Liver (tissue), 9 donors: ENCODE data around the gene HS3ST4. TPM values are rescaled to one million over a fixed set of nuclear protein-coding genes. Genes with fewer than 3 reads are reported as not detected.

Source experiments
- DNase-seq: peaks from one replicate; pipeline ENCODE4 v3.0.0-alpha.2; 2017; ENCODE audit warnings: low spot score
- H3K27ac ChIP-seq, 2 donors: one replicate each; pipeline ENCODE4 v1.7.0; 2013; ENCODE audit warnings: inconsistent platforms in 2 of 2, low read length in 2 of 2, control low read depth in 1 of 2, low read depth in 1 of 2, mild to moderate bottlenecking in 1 of 2
- H3K27me3 ChIP-seq, 4 donors: one replicate each; pipeline versions ENCODE4 v1.6.1 to v1.7.0; 2013; ENCODE audit warnings: low read length in 3 of 4, inconsistent platforms in 1 of 4, mild to moderate bottlenecking in 1 of 4, moderate library complexity in 1 of 4; ENCODE audit not compliant: control insufficient read depth in 4 of 4, insufficient read depth in 4 of 4
- H3K36me3 ChIP-seq, 4 donors: one replicate each; pipeline versions ENCODE4 v1.6.1 to v1.7.0; 2013; ENCODE audit warnings: low read length in 3 of 4, mild to moderate bottlenecking in 3 of 4, low read depth in 1 of 4, moderate library complexity in 1 of 4; ENCODE audit not compliant: control insufficient read depth in 4 of 4, insufficient read depth in 3 of 4
- H3K4me1 ChIP-seq, 4 donors: one replicate each; pipeline versions ENCODE4 v1.6.1 to v1.7.0; 2013; ENCODE audit warnings: low read length in 3 of 4, mild to moderate bottlenecking in 3 of 4, moderate library complexity in 1 of 4; ENCODE audit not compliant: control insufficient read depth in 4 of 4, insufficient read depth in 4 of 4
- H3K4me3 ChIP-seq, 3 donors: one replicate each; pipeline versions ENCODE4 v1.6.1 to v1.7.0; 2013; ENCODE audit warnings: low read length in 3 of 3, control low read depth in 1 of 3, low read depth in 1 of 3, mild to moderate bottlenecking in 1 of 3
- H3K9ac ChIP-seq, 2 donors: one replicate each; pipeline ENCODE4 v1.7.0; 2013; ENCODE audit warnings: low read length in 2 of 2, mild to moderate bottlenecking in 2 of 2, moderate library complexity in 2 of 2, control low read depth in 1 of 2, low read depth in 1 of 2
- H3K9me3 ChIP-seq, 4 donors: one replicate each; pipeline versions ENCODE4 v1.6.1 to v1.7.0; 2013; ENCODE audit warnings: low read length in 3 of 4; ENCODE audit not compliant: control insufficient read depth in 4 of 4
- ATF3 ChIP-seq: IDR thresholded peaks from 2 replicates; pipeline ENCODE4 v1.6.1; 2016; ENCODE audit warnings: antibody characterized with exemption
- CTCF ChIP-seq: fragments of 150-350 bp; IDR thresholded peaks from 2 replicates; pipeline ENCODE4 v1.5.1; 2017; ENCODE audit warnings: improper control_type of control experiment, low read depth, low read length; ENCODE audit not compliant: missing input control
- EGR1 ChIP-seq, 2 donors: IDR thresholded peaks; 2 replicates each; pipeline ENCODE4 v1.6.1; 2016 to 2018; ENCODE audit warnings: antibody characterized with exemption in 2 of 2, low read depth in 2 of 2
- FOXA1 ChIP-seq: IDR thresholded peaks from 2 replicates; pipeline ENCODE4 v1.6.1; 2016; ENCODE audit warnings: antibody characterized with exemption
- FOXA2 ChIP-seq: IDR thresholded peaks from 2 replicates; pipeline ENCODE4 v1.6.1; 2016; ENCODE audit warnings: antibody characterized with exemption
- GABPA ChIP-seq, 2 donors: IDR thresholded peaks in 1 of 2; conservative IDR thresholded peaks in 1 of 2; 2 replicates each; pipeline ENCODE4 v1.6.1; 2016; ENCODE audit warnings: antibody characterized with exemption in 2 of 2, mild to moderate bottlenecking in 1 of 2, moderate library complexity in 1 of 2
- HNF4A ChIP-seq, 2 donors: conservative IDR thresholded peaks; 2 replicates each; pipeline ENCODE4 v1.6.1; 2016; ENCODE audit warnings: antibody characterized with exemption in 2 of 2, mild to moderate bottlenecking in 2 of 2
- HNF4G ChIP-seq: IDR thresholded peaks from 2 replicates; pipeline ENCODE4 v1.6.1; 2016; ENCODE audit warnings: antibody characterized with exemption
- JUND ChIP-seq, 2 donors: IDR thresholded peaks; 2 replicates each; pipeline ENCODE4 v1.6.1; 2016; ENCODE audit warnings: antibody characterized with exemption in 2 of 2
- MAX ChIP-seq: IDR thresholded peaks from 2 replicates; pipeline ENCODE4 v1.6.1; 2016; ENCODE audit warnings: antibody characterized with exemption
- NR2F2 ChIP-seq: IDR thresholded peaks from 2 replicates; pipeline ENCODE4 v1.6.1; 2016; ENCODE audit warnings: antibody characterized with exemption
- RAD21 ChIP-seq, 2 donors: IDR thresholded peaks; 2 replicates each; pipeline ENCODE4 v1.6.1; 2016; ENCODE audit warnings: antibody characterized with exemption in 2 of 2, mild to moderate bottlenecking in 2 of 2
- REST ChIP-seq: IDR thresholded peaks from 2 replicates; pipeline ENCODE4 v1.6.1; 2016; ENCODE audit warnings: antibody characterized with exemption, mild to moderate bottlenecking
- RXRA ChIP-seq, 2 donors: IDR thresholded peaks; 2 replicates each; pipeline ENCODE4 v1.6.1; 2017 to 2018; ENCODE audit warnings: antibody characterized with exemption in 2 of 2, mild to moderate bottlenecking in 1 of 2
- SP1 ChIP-seq: IDR thresholded peaks from 2 replicates; pipeline ENCODE4 v1.6.1; 2018; ENCODE audit warnings: antibody characterized with exemption, mild to moderate bottlenecking
- TAF1 ChIP-seq: conservative IDR thresholded peaks from 2 replicates; pipeline ENCODE4 v1.6.1; 2016; ENCODE audit warnings: antibody characterized with exemption, mild to moderate bottlenecking
- YY1 ChIP-seq: IDR thresholded peaks from 2 replicates; pipeline ENCODE4 v1.6.1; 2016; ENCODE audit warnings: antibody characterized with exemption, mild to moderate bottlenecking
- ZBTB33 ChIP-seq: IDR thresholded peaks from 2 replicates; pipeline ENCODE4 v1.6.1; 2016; ENCODE audit warnings: antibody characterized with exemption
- WGBS: extraction: QIAGEN DNeasy Blood & Tissue Kit; methylation state at CpG from one replicate; pipeline ENCODE4 v1.1.7; 2013; 5-methylcytosine and 5-hydroxymethylcytosine counted together
- polyA plus RNA-seq, 2 donors: library from polyadenylated mRNA; stranded (reverse) in 1 of 2; unstranded in 1 of 2; fragments of 200-250 nt in 1 of 2; fragments of >200 nt in 1 of 2; fragmentation: Nextera tagmentation in 1 of 2; extraction: Ambion mirVana in 1 of 2; gene quantifications; one replicate each; pipeline versions ENCODE4 v1.2.1 to v1.2.3, GENCODE V29; 2013 to 2015
- total RNA-seq, 2 donors: library from RNA; depleted of rRNA; stranded (reverse); fragments of >200 nt; gene quantifications; one replicate each; pipeline ENCODE4 v1.2.3, GENCODE V29; 2014
- donor health status: healthy.
- donor health status: healthy.
- donor health status: healthy.
- donor health status: healthy.
- donor health status: healthy.

The HS3ST4 gene
- total and polyA plus RNA-seq, 4 donors: not detected

GRCh38 chr16:25693631-25694030, 1.9 kb downstream of the HS3ST4 start (continued):
- no peak for TF ChIP-seq HNF4G

GRCh38 chr16:25699069-25699468, 7.3 kb downstream of the HS3ST4 start:
- Histone ChIP-seq H3K4me1 (no peaks in the 10 kb centered on the region), H3K4me3 (no peak overlapping the region), H3K27ac (no peak overlapping the region), H3K27me3 (peaks cover 0 to 5% (median 0%) of the 10 kb centered on the region in 4 donors), H3K36me3 (no peaks in the 10 kb centered on the region), H3K9me3 (no peaks in the 10 kb centered on the region), H3K9ac (no peak overlapping the region)
- TF ChIP-seq REST (no peak), HNF4A (conservative IDR thresholded peaks at IDR 0.05) (no peak), CTCF (no peak), SP1 (no peak), YY1 (no peak), RXRA (IDR thresholded peaks at IDR 0.05) (no peak), FOXA1 (no peak), HNF4G (no peak), ZBTB33 (no peak), GABPA (IDR thresholded peaks at IDR 0.05 in 1 of 2, conservative IDR thresholded peaks at IDR 0.05 in 1 of 2) (no peak), EGR1 (IDR thresholded peaks at IDR 0.05; ENCODE audit: low read depth in 2 of 2) (no peak), NR2F2 (no peak), TAF1 (no peak), FOXA2 (no peak), ATF3 (no peak), MAX (no peak), RAD21 (IDR thresholded peaks at IDR 0.05) (no peak), JUND (IDR thresholded peaks at IDR 0.05) (no peak)
- WGBS: 56% methylated on average over 7 of the region's 7 CpGs
- DNase-seq: no peak
